WERI-Rb-1 (cell line): Measurements from ENCODE around the gene LYRM4.
A peak's percentile ranks its signal among the peaks of the same experiment; 100 is the strongest.

ENCODE experiments used
- DNase-seq: peaks from one replicate; pipeline ENCODE4 v3.0.0-alpha.2; 2020
- H3K27ac ChIP-seq: fragments of 250-450 bp; sonication (Bioruptor Pico); 2 replicates; pipeline ENCODE4 v1.5.1; 2020; ENCODE audit warnings: mild to moderate bottlenecking, moderate library complexity
- H3K27me3 ChIP-seq: fragments of 250-450 bp; sonication (Bioruptor Pico); 2 replicates; pipeline ENCODE4 v1.5.1; 2021; ENCODE audit warnings: mild to moderate bottlenecking, low read depth, moderate library complexity; ENCODE audit not compliant: insufficient read depth, severe bottlenecking
- H3K36me3 ChIP-seq: fragments of 250-450 bp; sonication (Bioruptor Pico); 2 replicates; pipeline ENCODE4 v1.5.1; 2020; ENCODE audit warnings: mild to moderate bottlenecking, moderate library complexity
- H3K4me3 ChIP-seq: 2 replicates; pipeline ENCODE4 v1.5.1; 2011; ENCODE audit warnings: low read depth, mild to moderate bottlenecking, control low read depth, low read length
- H3K9me3 ChIP-seq: fragments of 250-450 bp; sonication (Bioruptor Pico); 2 replicates; pipeline ENCODE4 v1.5.1; 2021; ENCODE audit warnings: mild to moderate bottlenecking, moderate library complexity; ENCODE audit not compliant: severe bottlenecking
- CTCF ChIP-seq: IDR thresholded peaks from 2 replicates; pipeline ENCODE4 v1.5.1; 2011; ENCODE audit warnings: low read depth, mild to moderate bottlenecking, control low read depth, inconsistent platforms, low read length

The LYRM4 gene

GRCh38 chr6:5302995-5303622, 42.4 kb upstream of the LYRM4 start:
- TF ChIP-seq CTCF = peak; percentile 99
- Histone ChIP-seq H3K4me3 (no peak overlapping the region), H3K27me3 (no peaks in the 10 kb centered on the region), H3K27ac (no peak overlapping the region; the same call in 1 of the 2 replicates), H3K36me3 (no peaks in the 10 kb centered on the region), H3K9me3 (no peaks in the 10 kb centered on the region)
- DNase-seq = peak; percentile 89

- H3K36me3 ChIP-seq = no peaks in the 10 kb centered on the region
- TF ChIP-seq CTCF = no peak
- no peaks in the 10 kb centered on the region for H3K27me3 ChIP-seq
- H3K27ac ChIP-seq = peak overlapping the region; percentile 22
- DNase-seq = peak; percentile 82
- no peaks in the 10 kb centered on the region for H3K9me3 ChIP-seq
- H3K4me3 ChIP-seq = no peak overlapping the region
Observed at GRCh38 chr6:5302220-5302946, 41.6 kb upstream of the LYRM4 start.

GRCh38 chr6:5300206-5300764, 39.5 kb upstream of the LYRM4 start:
- no peak for DNase-seq
- no peak for TF ChIP-seq CTCF
- Histone ChIP-seq H3K27me3 (no peaks in the 10 kb centered on the region), H3K36me3 (no peaks in the 10 kb centered on the region), H3K27ac (no peak overlapping the region), H3K9me3 (no peaks in the 10 kb centered on the region), H3K4me3 (no peak overlapping the region)

GRCh38 chr6:5295623-5296022, 34.9 kb upstream of the LYRM4 start:
- no peak for TF ChIP-seq CTCF
- no peak for DNase-seq
- no peaks in the 10 kb centered on the region for H3K27me3 ChIP-seq

GRCh38 chr6:5294392-5295211, 33.9 kb upstream of the LYRM4 start:
- Histone ChIP-seq H3K27ac (no peak overlapping the region), H3K9me3 (peaks cover 2% of the 10 kb centered on the region), H3K36me3 (no peaks in the 10 kb centered on the region), H3K4me3 (no peak overlapping the region), H3K27me3 (no peaks in the 10 kb centered on the region)
- no peak for DNase-seq
- no peak for TF ChIP-seq CTCF

More at GRCh38 chr6:5295623-5296022, 34.9 kb upstream of the LYRM4 start:
- H3K9me3 ChIP-seq = peaks cover under 1% of the 10 kb centered on the region
- no peaks in the 10 kb centered on the region for H3K36me3 ChIP-seq
- no peak overlapping the region for H3K27ac ChIP-seq
- no peak overlapping the region for H3K4me3 ChIP-seq
